ENCODE data around the gene TOMM5.
"Not testable (repeated sequence)": the region's sequence is repeated elsewhere in the genome, so short reads cannot be mapped to it uniquely, and the experiment has no call there.

Gene TOMM5

DNA sequence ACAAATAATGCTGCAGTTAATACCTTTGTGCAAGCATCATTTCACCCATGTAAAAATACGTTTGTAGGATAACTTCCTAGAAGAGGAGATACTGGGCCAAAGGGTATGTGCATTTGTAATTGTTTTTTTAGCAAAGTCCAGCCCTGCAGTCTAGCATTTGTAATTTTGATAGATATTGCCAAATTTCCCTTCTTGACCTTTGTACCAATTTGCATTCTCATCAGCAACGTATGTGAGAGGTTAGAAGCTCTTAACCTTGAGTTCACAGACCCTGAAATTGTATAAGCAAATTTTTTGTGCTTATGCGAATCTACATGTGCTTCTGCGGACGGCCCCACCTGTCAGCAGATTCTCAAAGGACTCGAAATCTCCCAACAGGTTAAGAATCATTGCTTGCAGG, 18.6 kb upstream of the TOMM5 start:
- DNase-seq (ENCODE audit: low spot score): no peak

GRCh38 chr9:37609735-37610397, 17.5 kb upstream of the TOMM5 start:
- DNase-seq (ENCODE audit: low spot score): no peak

GRCh38 chr9:37608250-37608649, 15.9 kb upstream of the TOMM5 start:
- no peak for DNase-seq (ENCODE audit: low spot score)

- no peak for DNase-seq (ENCODE audit: low spot score)
These were observed 11.9 kb upstream of the TOMM5 start for GRCh38 chr9:37604296-37604695.

DNA sequence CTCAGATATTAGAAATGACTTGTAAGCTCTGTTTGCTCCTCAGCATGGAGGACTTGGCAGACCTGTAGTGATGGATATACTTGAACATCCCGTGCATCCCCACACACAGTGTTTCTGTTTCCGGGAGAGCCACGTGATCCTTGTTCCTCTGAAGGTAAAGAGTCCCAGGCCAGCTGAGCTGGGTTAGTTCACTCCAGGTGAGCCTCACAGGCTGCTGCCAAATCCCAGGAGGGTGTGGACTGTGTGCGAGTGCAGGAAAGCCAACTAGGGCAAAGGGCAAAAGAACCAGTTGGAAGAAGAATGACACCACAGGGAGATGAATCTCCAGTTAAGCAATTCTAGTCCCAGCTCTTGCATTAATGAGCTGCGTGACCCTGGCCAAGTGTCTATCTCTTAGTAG, 10.4 kb upstream of the TOMM5 start:
- DNase-seq (ENCODE audit: low spot score): no peak

DNA sequence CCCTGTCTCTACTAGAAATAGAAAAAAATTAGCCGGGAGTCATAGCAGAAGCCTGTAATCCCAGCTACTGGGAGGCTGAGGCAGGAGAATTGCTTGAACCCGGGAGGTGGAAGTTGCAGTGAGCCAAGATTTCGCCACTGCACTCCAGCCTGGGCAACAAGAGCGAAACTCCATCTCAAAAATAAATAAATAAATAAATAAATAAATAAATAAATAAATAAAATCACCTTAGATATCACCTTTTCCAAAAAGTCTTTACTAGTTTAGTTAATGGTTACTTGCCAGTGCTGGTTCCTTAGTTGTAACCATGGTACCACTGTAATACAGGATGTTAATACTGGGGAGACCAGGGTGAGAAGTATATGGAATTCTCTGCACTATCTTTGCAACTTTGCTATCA, 9.7 kb upstream of the TOMM5 start:
- DNase-seq (ENCODE audit: low spot score): not testable (repeated sequence)

DNA sequence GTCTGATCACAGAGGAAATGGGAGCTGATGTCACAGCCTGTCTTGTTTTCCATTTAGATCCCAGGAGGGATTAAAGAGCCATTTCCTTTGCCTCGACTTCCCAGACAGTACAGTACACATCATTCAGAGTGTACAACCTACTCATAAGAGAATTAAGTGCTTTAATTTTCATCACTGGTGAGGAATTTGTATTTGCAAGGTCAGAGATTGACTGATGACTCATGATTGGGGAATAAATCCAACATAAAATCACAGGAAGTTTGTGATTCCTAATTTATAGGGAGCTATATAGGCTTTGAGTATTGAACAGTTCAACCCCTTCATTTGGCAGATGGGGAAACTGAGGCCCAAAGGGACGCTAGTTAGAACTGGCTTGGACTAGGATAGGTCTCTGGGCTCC, 4.1 kb upstream of the TOMM5 start:
- no peak for DNase-seq (ENCODE audit: low spot score)

GRCh38 chr9:37593883-37594448, 1.6 kb upstream of the TOMM5 start:
- no peak for DNase-seq (ENCODE audit: low spot score)

DNA sequence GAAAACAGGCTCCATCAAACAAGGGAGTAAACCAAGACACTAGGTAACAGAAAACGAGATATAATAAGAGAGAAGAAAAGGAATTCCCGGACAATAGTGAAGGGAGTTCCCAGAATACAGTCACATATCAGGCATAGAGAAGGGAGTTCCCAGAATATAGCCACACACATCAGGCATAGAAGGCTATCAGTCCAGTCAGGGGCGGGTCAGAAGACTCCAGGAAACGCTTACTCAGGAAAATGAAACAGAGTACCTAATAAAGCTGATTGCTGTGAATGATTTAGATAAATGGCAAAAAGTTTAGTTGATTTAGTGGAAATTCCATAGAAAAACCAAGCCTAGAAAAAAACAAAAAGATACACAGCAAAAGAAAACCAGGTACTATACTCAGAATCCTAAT, 4.9 kb downstream of the TOMM5 start:
- DNase-seq (ENCODE audit: low spot score): no peak

GRCh38 chr9:37583522-37584121, 8.8 kb downstream of the TOMM5 start:
- DNase-seq (ENCODE audit: low spot score): no peak

DNA sequence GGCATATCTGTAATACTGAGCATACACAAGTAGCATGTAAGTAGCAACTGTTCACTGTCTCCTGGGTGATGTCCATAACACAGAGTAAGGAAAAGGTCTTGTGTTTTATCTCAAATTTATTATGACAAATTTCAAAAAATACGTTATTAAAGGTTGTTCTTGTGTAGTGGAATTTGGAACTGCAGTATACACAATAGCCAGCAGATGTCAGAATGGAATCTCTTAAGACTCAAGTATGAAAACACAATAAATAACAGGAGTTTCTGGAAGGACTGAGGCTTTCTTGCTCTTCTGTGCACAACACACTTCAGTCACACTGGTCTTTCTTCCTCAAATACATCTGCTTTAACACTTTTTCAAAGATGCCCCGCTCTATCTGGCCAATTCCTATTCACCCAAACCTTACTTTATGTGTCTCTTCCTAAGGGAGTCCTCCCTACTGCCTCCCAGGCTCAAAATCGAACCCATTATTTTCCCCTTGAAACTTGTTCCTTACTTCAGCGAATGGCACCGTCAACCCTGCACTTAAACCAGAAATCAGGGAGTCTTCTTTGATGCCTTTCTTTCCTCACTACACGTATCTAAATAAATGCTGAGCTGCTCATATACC, 9.7 kb downstream of the TOMM5 start:
- DNase-seq (ENCODE audit: low spot score): peak; percentile 31

DNA sequence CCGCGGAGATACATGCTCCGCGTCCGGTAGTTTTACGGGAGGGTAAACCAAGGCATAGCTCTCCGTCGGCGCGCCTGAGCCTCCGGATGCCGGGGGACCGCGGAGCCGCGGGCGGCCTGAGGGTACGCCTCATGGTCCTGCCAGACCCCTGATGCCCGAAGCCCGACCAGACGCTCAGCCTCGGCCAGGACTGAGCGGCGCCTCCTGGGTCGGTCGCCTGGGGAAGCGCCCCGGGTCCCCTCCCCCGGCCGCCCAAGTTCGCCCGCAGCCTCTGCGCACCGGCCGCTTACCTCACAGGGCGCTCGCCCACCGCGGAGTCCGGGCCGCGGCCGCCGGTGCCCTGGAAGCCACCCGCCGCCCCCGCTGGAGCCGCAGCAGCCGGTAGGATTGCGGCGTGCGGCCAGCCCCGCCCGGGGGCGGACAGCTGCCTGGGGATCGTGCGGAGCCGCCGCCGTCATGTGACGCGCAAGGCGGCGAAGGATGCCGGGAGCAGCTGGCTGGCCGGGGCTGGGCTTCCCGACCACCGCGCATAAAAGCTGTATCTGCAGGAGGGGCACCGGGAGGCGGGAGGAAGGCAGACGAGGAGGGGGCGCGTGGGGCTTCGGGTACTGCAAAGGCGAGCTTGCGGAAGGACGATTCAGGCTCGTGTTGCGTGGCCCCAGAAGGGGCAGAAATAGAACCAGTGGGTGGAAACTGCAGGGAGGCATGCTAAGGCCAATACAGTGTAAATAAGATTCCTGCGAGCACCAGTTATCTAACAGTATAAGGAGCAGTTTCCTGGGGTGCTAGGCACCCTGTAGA, 16.3 kb downstream of the TOMM5 start, which contains the start of gene FBXO10:
Gene FBXO10, minus strand, starts transcription at position 460 of the 801 bp plus-strand sequence. CDS start 34,612 bp downstream, outside the sequence.
- peak; percentile 22 for DNase-seq (ENCODE audit: low spot score)

DNA sequence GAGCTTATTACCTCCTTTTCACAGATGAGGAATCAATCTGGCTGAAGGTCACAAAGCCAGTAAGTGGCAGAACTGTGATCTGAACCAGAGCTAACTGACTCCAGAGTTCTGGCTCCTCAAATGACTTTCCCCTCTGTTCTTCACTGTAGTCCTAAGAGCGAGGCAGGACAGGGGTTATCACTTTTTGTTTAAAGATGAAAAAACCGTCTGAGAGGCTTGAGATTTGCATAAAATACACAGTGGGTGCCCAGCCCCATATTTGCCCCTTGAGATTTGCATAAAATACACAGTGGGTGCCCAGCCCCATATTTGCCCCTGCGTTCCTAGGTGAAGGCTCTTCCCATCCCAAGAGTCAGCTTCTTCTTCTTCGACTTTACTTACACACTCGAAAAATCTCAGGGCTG, 16.9 kb downstream of the TOMM5 start:
- DNase-seq (ENCODE audit: low spot score): no peak

DNA sequence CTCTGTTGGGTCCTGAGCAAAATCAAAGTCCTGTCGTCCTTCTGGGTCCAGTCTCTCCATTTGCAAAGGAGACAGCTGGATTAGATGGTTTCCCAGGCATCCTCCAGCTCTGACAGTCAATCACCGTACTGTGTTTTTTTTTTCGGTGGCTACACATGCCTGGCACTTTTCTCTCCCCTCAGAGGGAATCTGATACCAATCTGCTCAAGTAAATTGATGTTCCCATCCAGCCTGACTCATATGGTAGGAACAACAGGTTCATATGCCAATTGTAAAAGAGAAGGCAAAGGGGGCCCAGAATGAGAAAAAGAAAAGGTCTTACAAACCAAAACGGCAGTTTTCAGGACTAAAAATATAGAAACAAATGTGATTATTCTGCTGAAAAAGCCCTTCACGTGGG, 17.4 kb downstream of the TOMM5 start:
- DNase-seq (ENCODE audit: low spot score): no peak

- DNase-seq (ENCODE audit: low spot score): no peak
These were observed 18.1 kb downstream of the TOMM5 start for GRCh38 chr9:37574241-37574721.

- DNase-seq (ENCODE audit: low spot score): no peak
These were observed 21.1 kb downstream of the TOMM5 start for GRCh38 chr9:37571282-37571681.

DNA sequence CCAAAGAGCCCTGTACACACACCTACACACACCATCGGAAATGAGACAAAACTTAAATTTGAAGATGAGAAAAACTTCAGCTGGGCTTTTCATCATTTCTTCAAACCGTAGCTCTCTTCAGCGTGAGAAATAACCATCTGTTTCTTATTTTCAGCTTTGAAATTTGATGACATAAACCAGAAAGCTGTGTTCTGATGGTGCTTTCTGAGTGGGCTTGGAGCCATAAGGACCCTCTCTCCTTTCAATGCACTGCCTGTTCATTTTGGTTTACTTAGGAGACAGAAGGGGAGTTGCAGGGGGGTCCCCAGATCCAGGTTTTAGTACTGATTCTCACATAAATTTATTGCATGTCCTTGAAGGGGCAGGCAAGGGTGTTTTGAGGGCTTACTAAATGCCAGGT, 25.7 kb downstream of the TOMM5 start:
- DNase-seq (ENCODE audit: low spot score): no peak

- DNase-seq (ENCODE audit: low spot score): no peak
These were observed 26.5 kb downstream of the TOMM5 start for GRCh38 chr9:37565661-37566618.

DNA sequence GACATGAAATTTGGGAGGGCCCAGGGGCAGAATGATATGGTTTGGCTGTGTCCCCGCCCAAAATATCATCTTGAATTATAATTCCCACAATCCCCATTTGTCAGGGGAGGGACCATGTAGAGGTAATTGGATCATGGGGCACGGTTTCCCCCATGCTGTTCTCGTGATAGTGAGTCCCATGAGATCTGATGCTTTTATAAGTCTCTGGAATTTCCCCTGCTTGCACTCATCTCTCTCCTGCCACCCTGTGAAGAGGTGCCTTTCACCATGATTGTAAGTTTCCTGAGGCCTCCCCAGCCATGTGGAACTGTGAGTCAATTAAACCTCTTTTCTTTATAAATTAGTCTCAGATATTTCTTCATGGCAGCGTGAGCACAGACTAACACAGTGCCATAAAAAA, 27.5 kb downstream of the TOMM5 start:
- DNase-seq (ENCODE audit: low spot score): no peak

GRCh38 chr9:37563806-37564513, 28.4 kb downstream of the TOMM5 start:
- no peak for DNase-seq (ENCODE audit: low spot score)
